GM19467 (cell line): ENCODE measurements around the gene GNB4.
A peak's percentile ranks its signal among the peaks of the same experiment; 100 is the strongest.

Experiments used
- ATAC-seq: cut with Tn5 transposase; IDR thresholded peaks from one replicate; pipeline ENCODE4 v1.9.1; 2021; ENCODE audit warnings: mild to moderate bottlenecking, moderate library complexity; ENCODE audit not compliant: unreplicated experiment

The GNB4 gene

GRCh38 chr3:179451265-179452175, at the start of gene GNB4:
GNB4 (minus strand) TSS chr3:179451470; CDS start chr3:179426200, 25,270 bp downstream.
- ATAC-seq = peak; percentile 85

DNA sequence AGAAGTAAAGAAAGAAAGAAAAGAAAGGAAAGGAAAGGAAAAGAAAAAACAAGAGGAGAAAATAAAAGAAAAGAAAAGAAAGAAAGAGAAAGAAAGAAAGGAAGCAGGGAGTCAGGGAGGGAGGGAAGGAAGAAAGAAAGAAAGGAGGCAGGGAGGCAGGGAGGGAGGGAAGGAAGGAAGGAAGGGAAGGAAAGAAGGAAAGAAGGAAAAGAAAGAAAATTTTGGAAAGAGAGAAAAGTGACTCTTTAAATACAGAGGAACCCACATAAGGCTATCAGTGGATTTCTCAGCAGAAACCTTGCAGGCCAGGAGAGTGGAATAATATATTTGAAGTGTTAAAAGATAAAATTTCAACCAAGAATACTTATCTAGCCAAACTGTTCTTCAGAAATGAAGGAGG, 44.2 kb upstream of the GNB4 start:
- ATAC-seq = no peak

DNA sequence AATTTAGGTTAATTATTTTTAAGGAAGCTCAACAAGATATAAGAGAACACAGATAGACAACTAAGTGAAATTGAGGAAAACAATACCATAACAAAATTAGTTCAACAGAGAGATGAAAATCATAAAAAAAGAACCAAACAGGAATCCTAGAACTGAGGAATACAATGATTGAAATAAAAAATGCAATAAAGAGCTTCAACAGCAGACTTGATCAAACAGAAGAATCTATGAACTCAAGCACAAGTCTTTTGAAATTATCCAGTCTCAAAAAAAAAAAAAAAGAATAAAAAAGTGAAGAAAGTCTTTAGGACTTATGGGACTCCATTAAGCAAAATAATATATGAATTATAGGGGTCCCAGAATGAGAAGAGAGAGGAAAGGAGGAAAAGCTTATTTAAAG, 42.0 kb upstream of the GNB4 start:
- ATAC-seq = no peak

GRCh38 chr3:179488213-179488612, 36.9 kb upstream of the GNB4 start:
- ATAC-seq = no peak

GRCh38 chr3:179486806-179487205, 35.5 kb upstream of the GNB4 start:
- no peak for ATAC-seq

GRCh38 chr3:179482857-179483256, 31.6 kb upstream of the GNB4 start:
- ATAC-seq = no peak

GRCh38 chr3:179476215-179476614, 24.9 kb upstream of the GNB4 start:
- no peak for ATAC-seq

DNA sequence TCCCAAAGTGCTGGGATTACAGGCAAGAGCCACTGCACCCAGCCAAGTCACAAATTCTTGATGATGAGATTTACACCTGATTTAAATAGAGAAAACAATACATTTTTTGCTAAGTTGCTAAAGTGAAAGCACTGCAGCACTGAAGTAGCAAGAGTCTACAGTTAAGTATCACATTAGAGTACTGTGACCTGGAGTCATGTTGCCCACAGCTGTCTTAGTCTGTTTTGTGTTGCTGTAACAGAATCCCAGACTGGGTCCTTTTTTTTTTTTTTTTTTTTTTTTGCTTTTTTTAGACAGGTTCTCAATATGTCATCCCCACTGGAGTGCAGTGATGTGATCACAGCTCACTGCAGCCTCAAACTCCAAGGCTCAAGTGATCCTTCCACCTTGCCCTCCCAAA, 23.2 kb upstream of the GNB4 start:
- ATAC-seq = no peak

DNA sequence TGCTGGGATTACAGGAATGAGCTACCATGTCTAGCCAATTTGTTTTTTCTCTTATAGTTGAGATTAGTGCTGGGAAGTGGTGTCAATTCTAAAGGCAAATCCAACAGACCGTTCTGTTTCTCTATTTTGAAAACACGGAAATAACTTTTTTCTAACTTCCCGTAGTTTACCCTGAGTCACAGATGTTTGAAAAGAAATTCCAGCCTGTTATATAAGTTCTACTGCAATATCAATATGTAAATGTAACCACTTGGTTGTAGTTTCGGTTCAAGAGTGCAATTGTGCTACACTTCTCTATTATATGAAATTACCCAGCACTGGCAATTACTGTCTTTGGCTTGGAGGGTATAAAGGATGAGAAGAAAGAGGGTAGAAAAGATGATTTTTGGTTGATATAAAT, 22.3 kb upstream of the GNB4 start:
- ATAC-seq = no peak

DNA sequence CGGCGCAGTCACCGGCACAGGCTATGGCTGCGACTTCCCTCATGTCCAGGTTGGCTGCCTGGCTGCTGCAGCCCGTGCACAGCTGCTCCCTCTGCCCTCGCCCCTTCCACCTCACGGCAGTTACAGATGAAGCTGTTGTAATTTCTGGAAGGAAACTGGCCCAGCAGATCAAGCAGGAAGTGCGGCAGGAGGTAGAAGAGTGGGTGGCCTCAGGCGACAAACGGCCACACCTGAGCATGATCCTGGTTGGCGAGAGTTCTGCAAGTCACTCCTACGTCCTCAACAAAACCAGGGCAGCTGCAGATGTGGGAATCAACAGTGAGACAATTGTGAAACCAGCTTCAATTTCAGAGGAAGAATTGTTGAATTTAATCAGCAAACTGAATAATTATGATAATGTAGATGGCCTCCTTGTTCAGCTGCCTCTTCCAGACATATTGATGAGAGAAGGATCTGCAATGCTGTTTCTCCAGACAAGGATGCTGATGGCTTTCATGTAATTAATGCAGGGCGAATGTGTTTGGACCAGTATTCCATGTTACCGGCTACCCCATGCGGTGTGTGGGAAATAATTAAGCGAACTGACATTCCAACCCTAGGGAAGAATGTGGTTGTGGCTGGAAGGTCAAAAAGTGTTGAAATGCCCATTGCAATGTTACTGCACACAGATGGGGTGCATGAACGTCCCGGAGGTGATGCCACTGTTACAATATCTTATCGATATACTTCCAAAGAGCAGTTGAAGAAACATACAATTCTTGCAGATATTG, 13.2 kb upstream of the GNB4 start:
- no peak for ATAC-seq

DNA sequence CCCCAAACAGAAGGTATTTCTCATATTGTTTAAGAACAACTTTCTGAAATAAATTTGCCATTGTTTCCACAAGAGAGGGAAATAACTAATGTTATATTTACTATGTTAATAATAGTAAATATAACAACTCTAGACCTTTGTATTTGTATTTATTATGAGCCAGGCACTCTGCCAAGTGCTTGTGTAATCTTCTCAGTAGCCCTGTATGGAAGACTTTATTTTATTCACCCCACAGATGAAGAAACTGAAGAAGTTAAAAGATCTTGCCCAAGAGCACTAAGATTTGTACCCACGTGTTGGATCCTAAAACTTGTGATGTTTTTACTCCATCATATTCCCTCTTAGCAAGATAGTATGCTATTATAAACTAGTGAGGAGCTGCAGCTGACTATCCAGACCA, 12.0 kb upstream of the GNB4 start:
- ATAC-seq = no peak

- ATAC-seq = no peak
Measured at GRCh38 chr3:179460260-179460659, 9.0 kb upstream of the GNB4 start.

DNA sequence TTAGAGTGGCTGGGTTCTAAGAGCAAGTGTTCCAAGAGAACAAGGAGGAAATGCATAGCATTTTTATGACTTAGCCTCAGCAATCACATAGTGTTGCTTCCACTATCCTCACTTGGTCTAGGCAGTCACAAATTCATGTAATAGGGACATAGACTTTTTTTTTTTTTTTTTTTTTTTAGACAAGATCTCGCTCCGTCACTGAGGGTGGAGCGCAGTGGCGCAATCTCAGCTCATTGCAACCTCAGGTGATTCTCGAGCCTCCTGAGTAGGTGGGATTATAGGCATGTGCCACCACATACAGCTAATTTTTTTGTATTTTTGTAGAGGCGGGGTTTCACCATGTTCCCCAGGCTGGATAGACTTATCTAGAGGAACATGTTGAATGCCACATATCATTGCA, 4.7 kb upstream of the GNB4 start:
- no peak for ATAC-seq

- no peak for ATAC-seq
Measured at GRCh38 chr3:179454887-179455286, 3.6 kb upstream of the GNB4 start.

GRCh38 chr3:179453967-179454366, 2.7 kb upstream of the GNB4 start:
- ATAC-seq = no peak

DNA sequence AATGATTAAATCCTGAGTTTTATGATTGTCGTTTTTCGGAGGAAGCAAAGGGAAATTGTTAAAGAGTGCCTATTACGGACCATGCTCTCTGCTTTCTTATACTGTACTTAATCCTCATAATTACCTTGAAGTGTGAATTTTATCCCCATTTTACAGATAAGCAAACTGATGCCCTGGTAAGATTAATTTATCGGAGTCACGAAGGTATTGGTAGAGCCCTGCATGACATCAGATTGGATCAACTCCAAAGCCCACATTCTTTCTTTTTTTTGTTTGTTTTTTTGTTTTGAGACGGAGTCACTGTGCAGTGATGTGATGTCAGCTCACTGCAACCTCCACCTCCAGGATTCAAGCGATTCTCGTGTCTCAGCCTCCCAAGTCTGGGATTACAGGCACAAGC, 1.6 kb upstream of the GNB4 start:
- ATAC-seq = no peak

GRCh38 chr3:179452176-179452564, 900 bp upstream of the GNB4 start:
- no peak for ATAC-seq

- ATAC-seq = peak; percentile 45
Measured at GRCh38 chr3:179450901-179451264, 387 bp downstream of the GNB4 start.

DNA sequence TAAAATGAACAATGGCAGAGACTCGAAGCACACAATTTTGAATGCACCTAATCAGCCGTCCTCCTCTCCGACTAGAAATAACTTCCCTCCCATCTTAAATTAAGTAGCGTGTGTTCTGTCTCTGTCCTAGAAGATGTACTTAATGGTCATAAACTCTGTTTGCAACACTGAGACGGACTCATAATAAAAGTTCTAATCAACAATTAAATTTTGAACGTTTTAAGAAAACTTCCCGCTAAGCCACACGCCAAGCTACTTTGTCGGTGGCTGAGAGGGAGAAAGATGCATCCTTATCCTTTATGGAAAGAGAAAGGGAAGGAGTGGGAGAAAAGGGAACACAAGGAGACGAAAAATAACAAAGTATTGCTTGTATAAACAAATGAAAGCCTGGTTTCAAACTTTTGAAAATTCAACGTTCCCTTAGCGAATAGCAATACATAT, 989 bp downstream of the GNB4 start:
- ATAC-seq = no peak

- ATAC-seq = no peak
Measured at GRCh38 chr3:179449636-179450035, 1.6 kb downstream of the GNB4 start.

DNA sequence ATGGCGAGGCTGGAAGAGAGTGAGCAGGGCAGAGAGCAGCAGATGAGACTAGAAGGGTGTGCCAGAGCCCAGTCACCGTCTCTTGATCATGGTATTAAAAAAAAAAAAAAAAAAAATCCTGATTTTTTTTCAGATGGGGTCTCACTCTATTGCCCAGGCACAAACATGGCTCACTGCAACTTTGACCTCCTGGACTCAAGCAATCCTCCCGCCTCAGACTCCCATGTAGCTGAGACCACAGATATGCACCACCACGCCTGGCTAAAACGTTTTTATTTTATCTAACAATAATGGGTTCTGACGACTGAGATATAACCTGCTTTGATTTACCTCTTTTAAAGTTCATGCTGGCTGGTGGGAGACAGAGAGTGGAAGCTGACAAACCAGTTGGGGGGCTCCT, 4.0 kb downstream of the GNB4 start:
- ATAC-seq = no peak

DNA sequence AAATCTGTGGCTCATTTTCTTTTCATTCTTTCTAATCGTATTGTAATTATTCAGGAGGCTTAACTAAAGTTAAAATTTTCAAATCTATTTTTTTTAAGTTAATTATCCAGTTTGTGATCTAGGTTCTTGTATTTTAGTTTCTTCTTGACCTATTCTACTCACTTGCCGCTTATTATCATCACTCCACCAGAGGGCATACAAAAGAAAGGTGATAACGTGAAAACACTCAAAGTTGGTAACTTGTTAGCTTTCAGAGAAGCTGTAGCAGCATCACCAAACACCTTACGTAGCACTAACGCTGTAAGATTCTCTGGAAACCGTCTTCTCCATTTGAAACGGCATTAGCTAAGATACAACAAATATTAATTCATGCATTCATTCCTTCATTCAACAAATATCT, 4.8 kb downstream of the GNB4 start:
- no peak for ATAC-seq
